Nephron (organoid): ENCODE measurements around the gene IFIH1.
A peak's percentile ranks its signal among the peaks of the same experiment; 100 is the strongest.

Source experiments
- H3K27ac Mint-ChIP-seq, 3 experiments: 2 replicates each; pipeline ENCODE4 v1.8.0; 2020; ENCODE audit warnings: mixed read lengths in 3 of 3, mild to moderate bottlenecking in 2 of 3, moderate library complexity in 1 of 3
- H3K27me3 Mint-ChIP-seq: 2 replicates; pipeline ENCODE4 v1.8.0; 2021; ENCODE audit warnings: low read depth, mild to moderate bottlenecking, moderate library complexity, mixed read lengths
- H3K36me3 Mint-ChIP-seq: 2 replicates; pipeline ENCODE4 v1.8.0; 2020; ENCODE audit warnings: low read depth, mixed read lengths
- H3K4me1 Mint-ChIP-seq: 2 replicates; pipeline ENCODE4 v1.8.0; 2020; ENCODE audit warnings: mixed read lengths
- H3K4me3 Mint-ChIP-seq, 3 experiments: 2 replicates each; pipeline ENCODE4 v1.8.0; 2020; ENCODE audit warnings: mild to moderate bottlenecking in 3 of 3, mixed read lengths in 3 of 3, moderate library complexity in 2 of 3
- H3K9me3 Mint-ChIP-seq: 2 replicates; pipeline ENCODE4 v1.8.0; 2020; ENCODE audit warnings: mixed read lengths
- TF ChIP-seq, protein P1 (sequence below), 3 experiments: fragments of 200-600 bp; sonication (generic); IDR thresholded peaks; one replicate each; pipeline ENCODE4 v1.5.0; 2021; ENCODE audit warnings: antibody characterized with exemption in 3 of 3; ENCODE audit not compliant: unreplicated experiment in 3 of 3

Gene IFIH1

GRCh38 chr2:162256591-162256991 lies 61.9 kb downstream of the IFIH1 start:
- TF ChIP-seq, protein P1, sequence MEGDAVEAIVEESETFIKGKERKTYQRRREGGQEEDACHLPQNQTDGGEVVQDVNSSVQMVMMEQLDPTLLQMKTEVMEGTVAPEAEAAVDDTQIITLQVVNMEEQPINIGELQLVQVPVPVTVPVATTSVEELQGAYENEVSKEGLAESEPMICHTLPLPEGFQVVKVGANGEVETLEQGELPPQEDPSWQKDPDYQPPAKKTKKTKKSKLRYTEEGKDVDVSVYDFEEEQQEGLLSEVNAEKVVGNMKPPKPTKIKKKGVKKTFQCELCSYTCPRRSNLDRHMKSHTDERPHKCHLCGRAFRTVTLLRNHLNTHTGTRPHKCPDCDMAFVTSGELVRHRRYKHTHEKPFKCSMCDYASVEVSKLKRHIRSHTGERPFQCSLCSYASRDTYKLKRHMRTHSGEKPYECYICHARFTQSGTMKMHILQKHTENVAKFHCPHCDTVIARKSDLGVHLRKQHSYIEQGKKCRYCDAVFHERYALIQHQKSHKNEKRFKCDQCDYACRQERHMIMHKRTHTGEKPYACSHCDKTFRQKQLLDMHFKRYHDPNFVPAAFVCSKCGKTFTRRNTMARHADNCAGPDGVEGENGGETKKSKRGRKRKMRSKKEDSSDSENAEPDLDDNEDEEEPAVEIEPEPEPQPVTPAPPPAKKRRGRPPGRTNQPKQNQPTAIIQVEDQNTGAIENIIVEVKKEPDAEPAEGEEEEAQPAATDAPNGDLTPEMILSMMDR (IDR thresholded peaks at IDR 0.05; ENCODE audit: unreplicated experiment in 3 of 3), result no peak
- peak overlapping the region in 2 of 3 experiments; percentile 43 for H3K27ac Mint-ChIP-seq
- H3K4me3 Mint-ChIP-seq, result no peak overlapping the region
- no peaks in the 10 kb centered on the region for H3K27me3 Mint-ChIP-seq
- H3K36me3 Mint-ChIP-seq, result no peaks in the 10 kb centered on the region
- peaks cover 41% of the 10 kb centered on the region for H3K4me1 Mint-ChIP-seq
- H3K9me3 Mint-ChIP-seq, result no peaks in the 10 kb centered on the region

GRCh38 chr2:162254236-162254871 lies 64.1 kb downstream of the IFIH1 start:
- Mint-ChIP-seq H3K9me3 (peaks cover 6% of the 10 kb centered on the region), H3K36me3 (no peaks in the 10 kb centered on the region), H3K27me3 (no peaks in the 10 kb centered on the region), H3K4me3 (no peak overlapping the region), H3K4me1 (peaks cover 35% of the 10 kb centered on the region), H3K27ac (peak overlapping the region in 2 of 3 experiments; percentile 63 to 91)
- TF ChIP-seq, protein P1 (IDR thresholded peaks at IDR 0.05; ENCODE audit: unreplicated experiment in 3 of 3), result no peak

- peak overlapping the region; percentile 37 to 91 (median 63) for H3K27ac Mint-ChIP-seq
- peaks cover 35% of the 10 kb centered on the region for H3K4me1 Mint-ChIP-seq
- H3K9me3 Mint-ChIP-seq, result peaks cover 8% of the 10 kb centered on the region
- no peaks in the 10 kb centered on the region for H3K27me3 Mint-ChIP-seq
- no peaks in the 10 kb centered on the region for H3K36me3 Mint-ChIP-seq
- no peak overlapping the region for H3K4me3 Mint-ChIP-seq
- TF ChIP-seq, protein P1 (IDR thresholded peaks at IDR 0.05; ENCODE audit: unreplicated experiment in 3 of 3), result no peak
These were observed 65.0 kb downstream of the IFIH1 start for GRCh38 chr2:162253435-162253834.

DNA sequence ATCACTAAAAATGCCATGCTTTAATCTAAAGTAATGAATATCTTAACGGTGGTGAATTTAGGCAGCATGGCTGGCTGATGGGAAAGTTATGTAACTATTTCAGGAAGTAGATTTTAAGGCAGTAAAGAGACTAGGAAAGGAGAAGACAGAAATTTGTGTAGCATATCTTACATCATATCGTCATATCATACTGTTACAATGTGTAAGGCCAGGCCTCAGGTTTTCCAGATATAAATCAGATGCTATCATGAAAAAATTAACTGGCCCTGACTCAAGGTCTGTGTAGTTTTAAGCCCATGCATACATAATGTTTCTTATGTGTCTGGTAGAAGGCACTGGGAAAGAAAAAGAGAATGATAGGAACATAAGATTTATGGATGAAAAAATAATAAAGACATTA lies 66.3 kb downstream of the IFIH1 start:
- peaks cover 28% of the 10 kb centered on the region for H3K4me1 Mint-ChIP-seq
- peaks cover 13% of the 10 kb centered on the region for H3K9me3 Mint-ChIP-seq
- TF ChIP-seq, protein P1 (IDR thresholded peaks at IDR 0.05; ENCODE audit: unreplicated experiment in 3 of 3), result no peak
- no peaks in the 10 kb centered on the region for H3K36me3 Mint-ChIP-seq
- H3K27ac Mint-ChIP-seq, result peak overlapping the region; percentile 2 to 79 (median 76)
- no peak overlapping the region for H3K4me3 Mint-ChIP-seq
- H3K27me3 Mint-ChIP-seq, result no peaks in the 10 kb centered on the region

DNA sequence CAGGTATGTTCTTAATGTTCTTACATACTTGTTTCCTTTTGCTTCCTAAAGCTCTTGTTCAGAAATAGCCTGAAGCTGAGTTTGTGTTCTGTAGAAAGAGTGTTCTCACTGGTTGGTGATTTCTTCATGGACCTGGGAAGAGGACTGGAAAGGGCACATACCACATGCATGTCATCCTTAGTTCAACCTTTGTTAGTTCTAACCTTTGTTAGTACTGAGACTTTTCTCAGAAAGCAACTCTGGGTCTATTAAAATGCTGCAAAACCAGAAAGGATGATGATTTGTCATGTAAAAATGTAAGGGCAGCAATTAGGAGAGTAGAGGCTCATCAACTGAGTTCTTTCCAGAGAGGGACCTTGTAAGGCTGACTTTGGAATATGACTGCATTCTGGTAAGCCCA lies 72.7 kb downstream of the IFIH1 start:
- H3K27me3 Mint-ChIP-seq, result no peaks in the 10 kb centered on the region
- no peak overlapping the region for H3K4me3 Mint-ChIP-seq
- TF ChIP-seq, protein P1 (IDR thresholded peaks at IDR 0.05; ENCODE audit: unreplicated experiment in 3 of 3), result no peak
- H3K27ac Mint-ChIP-seq, result peak overlapping the region; percentile 54 to 94 (median 77)
- no peaks in the 10 kb centered on the region for H3K36me3 Mint-ChIP-seq
- H3K4me1 Mint-ChIP-seq, result peaks cover 37% of the 10 kb centered on the region
- H3K9me3 Mint-ChIP-seq, result peaks cover 13% of the 10 kb centered on the region

GRCh38 chr2:162245061-162245460 lies 73.4 kb downstream of the IFIH1 start:
- Mint-ChIP-seq H3K9me3 (peaks cover 11% of the 10 kb centered on the region), H3K27ac (peak overlapping the region; percentile 82 to 94 (median 92)), H3K36me3 (peaks cover 6% of the 10 kb centered on the region), H3K27me3 (no peaks in the 10 kb centered on the region), H3K4me1 (peaks cover 44% of the 10 kb centered on the region), H3K4me3 (peak overlapping the region in 1 of 3 experiments; percentile 12)
- TF ChIP-seq, protein P1 (IDR thresholded peaks at IDR 0.05; ENCODE audit: unreplicated experiment in 3 of 3), result no peak
